Suppressor macrophage treated with lipopolysaccharide for 4 hours (primary cell): Measurements from ENCODE around the gene LARP6.
"Not testable (repeated sequence)": the region's sequence is repeated elsewhere in the genome, so short reads cannot be mapped to it uniquely, and the experiment has no call there.

Experiments
- DNase-seq: peaks from one replicate; pipeline ENCODE4 v3.0.0-alpha.2; 2020

LARP6 gene

DNA sequence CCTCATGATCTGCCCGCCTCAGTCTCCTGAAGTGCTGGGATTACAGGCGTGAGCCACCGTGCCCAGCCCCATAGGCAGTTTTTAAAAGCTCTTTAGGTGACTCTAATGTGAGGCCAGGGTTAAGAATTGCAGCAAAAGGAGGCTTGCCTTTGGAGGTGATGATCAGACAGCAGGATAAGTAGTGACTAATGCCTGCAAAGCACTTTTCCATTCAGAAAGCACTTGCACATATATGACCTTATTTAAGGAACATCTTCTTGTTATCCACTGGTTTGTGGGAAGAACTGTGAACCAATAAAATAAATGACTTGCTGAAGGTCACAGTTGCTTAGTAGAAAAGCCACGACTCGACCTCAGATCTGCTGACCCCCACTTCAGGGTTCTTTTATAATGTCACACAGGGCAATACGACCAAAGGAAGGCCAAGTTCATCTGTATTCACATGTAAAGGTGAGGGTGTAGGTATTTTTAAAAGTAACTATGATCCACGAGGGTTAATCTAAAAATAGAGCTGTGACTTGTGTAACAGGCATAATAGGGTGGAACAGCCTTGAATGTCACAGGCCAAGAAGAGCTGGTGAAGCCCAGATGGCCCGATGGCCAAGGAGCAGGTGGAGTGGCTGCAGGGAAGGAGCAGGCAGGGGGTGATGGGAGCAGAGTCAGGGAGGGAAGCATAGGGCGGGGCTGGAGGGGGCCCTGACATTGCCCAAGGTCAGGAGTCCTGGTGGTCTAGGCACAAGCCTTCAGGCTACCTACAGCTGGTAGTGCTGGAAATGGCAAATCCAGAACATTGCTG lies 24.4 kb downstream of the LARP6 start:
- no peak for DNase-seq

DNA sequence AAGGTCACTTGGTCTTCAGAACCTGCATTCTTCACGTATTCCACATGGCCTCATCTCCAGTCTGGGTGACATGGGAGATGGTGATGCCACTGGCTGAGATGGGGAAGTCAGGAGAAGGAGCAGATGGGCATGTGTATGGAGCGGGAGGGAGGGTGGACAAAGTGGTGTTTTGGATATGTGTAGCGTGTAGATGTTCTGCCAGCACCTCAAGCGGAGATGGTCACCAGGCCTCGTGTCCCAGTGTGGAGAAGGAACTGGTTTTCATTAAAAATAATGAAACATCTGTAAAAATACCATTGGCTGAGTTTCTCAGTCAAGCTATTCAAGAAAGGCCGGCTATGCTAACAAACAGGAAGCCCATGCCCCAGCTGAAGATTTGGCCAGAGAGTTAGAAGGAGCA lies 26.2 kb downstream of the LARP6 start:
- no peak for DNase-seq

DNA sequence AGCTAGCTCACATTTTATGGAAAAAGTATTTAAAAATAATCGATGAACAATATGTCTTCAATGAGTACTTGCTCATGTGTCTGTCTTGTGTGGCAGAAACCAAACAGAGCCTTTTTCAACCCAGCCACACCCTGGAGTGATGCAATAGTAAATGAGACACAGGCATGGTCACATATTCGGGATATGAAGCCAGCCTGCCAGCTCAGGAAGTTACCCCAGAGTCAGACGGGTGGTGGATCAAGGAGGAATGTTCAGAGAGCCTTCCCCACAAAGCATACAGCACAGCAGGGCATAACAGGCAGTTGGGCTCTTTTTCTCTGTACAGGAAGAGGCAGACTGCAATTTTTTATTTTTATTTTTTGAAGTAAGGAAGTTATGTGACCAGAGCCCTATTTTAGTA lies 27.3 kb downstream of the LARP6 start:
- DNase-seq: peak; percentile 80

DNA sequence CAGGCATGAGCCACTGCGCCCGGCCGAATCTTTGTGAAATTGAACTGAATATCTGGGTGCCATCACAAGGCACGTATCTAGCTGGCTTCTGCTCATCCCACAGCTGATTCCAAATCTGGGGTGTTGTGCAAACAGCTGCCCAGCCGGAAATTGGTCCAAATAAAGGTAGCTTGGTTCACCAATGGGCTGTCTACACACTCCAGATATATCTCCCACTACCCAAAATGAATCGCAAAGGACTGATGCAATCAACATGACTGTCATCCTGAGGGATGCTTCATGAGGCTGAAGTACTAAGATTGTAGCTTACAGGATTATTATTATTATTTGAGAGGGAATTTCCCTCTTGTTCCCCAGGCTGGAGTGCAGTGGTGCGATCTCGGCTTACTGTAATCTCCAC lies 28.1 kb downstream of the LARP6 start:
- no peak for DNase-seq

DNA sequence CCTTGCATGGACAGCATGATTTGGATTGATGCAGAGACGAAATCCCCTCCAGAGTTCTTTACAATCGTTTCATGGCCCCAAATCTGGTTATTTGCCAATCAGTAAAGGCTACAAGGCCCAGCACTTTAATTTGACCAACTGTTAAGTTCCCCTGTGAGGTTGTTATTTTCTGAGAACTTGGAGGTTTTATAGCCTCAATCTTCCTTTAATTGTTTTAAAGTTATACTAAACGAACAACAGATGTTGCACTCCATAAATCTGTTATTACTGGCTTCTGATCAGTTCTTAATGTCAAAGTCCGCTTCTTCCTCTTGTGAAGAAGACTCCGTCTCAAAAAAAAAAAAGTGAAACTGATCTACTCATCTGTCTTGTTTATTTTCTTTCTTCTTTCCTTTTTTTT lies 30.8 kb downstream of the LARP6 start:
- no peak for DNase-seq

DNA sequence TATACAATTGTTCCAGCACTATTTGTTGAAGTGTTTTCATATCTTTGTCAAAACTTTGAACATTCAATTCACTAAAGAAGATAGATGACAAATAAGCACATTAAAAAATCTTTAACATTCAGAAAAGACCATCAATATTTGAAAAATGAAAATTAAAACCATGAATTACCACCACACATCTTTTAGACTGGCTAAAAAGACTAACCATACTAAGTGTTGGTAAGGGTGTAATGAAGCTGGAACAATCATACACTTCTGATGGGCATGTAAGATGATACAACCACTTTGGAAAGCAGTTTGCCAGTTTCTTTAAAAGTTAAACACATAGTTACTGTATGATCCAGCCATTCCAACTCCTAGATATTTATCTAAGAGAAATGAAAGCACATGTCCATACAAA lies 33.7 kb downstream of the LARP6 start:
- DNase-seq: no peak

DNA sequence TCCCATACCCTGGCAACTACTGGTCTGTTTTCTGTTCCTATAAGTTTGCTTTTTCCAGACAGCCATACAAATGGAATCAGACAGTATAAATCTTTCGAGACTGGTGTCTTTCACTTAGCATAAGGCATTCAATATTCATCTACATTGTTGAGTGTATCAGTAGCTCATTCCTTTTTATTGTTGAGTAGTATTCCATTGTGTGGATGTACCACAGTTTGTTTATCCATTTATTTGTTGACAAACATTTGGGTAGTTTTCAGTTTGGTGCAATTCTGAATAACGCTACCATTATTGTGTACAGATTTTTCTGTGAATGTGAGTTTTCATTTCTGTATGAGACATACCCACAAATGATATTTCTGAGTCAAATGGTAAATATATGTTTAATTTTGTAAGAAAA lies 35.4 kb downstream of the LARP6 start:
- DNase-seq: no peak

DNA sequence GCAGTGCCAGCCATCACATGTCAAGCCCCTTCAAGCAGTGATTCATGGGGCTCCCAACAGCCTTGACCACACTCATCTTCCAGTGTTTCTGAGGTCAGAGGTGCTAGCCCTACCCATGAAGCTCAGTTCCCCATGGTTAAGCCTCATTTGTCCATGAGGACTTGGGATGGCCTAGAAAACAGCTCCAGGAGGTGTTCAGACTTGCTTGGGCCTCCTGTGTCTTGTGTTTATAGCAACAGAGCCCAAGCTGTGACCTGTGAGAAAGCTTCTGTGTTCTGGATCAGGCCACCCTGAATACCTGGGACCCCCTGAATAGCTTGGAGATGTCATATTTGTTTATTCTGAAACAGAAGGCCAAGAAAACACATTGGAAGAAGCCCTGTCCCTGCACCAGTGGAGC lies 36.7 kb downstream of the LARP6 start:
- no peak for DNase-seq

DNA sequence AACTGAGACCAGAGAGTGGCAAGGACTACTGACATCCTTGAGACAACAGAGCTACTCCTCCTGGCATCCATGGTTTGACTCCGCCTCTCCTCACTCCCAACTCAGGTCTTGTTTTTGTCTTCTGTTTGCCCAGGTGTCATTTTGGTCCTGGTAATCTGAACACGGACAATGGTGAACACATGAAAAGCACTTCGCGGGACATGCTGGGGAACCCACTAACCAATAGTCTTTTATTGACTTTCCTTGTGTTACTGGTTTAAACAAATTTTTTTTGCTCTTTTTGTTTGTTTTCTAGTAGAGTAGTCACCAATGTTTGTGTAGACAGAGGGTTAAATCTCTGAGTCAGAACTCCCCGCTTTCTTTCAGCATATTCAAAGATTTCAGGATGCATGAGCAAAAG lies 38.4 kb downstream of the LARP6 start:
- no peak for DNase-seq

DNA sequence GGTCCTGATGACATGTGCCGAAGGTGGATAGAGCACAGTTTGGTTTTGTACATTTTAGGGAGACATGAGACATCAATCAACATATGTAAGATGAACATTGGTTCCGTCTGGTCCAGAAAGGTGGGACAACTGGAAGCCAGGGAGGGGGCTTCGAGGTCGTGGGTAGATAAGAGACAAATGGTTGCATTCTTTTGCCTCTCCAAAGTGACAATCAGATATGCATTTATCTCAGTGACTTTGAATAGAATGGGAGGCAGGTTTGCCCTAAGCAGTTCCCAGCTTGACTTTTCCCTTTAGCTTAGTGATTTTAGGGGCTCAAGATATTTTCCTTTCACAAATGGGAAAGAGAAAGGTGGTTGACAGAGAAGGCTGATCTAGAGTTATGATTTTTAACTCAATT lies 38.9 kb downstream of the LARP6 start:
- DNase-seq: not testable (repeated sequence)

DNA sequence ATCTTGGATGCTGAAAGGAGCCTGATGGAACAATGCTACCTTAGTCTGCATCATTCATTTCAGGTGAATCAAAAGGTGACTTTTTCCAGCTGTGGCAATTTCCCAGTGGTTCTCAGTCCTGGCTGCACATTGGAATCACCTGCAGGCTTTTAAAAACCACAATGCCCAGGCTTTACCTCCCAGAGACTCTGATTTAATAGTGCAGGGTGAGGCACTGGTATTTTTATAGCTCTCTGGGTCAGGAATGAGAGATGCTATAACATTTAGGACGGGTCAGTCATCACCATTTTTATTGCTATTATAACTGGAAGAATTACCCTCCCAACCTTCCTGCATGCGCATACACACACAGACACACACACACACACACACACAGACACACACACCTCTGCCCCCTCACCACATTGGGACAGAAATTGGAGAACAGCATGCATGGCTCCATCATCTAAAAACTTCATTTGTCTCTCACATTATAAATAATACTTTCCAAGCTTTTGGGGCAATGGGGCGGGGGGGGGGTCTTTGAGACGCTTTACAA lies 41.1 kb downstream of the LARP6 start:
- no peak for DNase-seq

DNA sequence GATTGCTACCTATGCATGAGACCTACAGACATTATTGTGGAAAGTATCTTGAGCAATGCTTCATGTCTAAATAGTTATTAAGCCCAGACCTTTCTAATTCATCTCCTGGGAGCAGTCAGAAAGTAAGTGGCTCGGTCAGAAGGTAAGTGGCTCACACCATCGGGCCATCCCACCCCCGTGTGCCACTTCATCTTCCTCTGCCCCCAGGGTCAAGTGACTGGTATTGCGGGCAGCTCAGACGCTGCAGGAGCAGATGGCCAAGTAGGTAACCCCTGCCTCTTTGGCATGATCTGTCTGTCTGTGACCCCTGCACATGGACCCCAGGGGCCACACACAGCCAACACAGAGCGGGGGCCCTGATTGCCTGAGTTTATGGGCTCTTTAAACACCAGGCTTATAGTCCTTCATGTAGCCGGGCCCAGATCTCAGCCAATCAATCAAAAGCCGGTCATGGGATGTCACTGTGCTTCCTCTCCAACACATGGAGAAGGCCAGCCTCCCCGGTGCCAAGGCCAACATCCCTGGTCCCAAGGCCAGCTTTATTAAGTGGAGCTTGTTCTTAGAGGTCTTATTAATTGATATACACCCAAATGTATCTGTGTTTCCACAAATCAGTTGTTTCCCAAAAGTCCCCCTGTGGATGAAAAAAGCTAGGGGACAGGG lies 42.9 kb downstream of the LARP6 start:
- DNase-seq: no peak

DNA sequence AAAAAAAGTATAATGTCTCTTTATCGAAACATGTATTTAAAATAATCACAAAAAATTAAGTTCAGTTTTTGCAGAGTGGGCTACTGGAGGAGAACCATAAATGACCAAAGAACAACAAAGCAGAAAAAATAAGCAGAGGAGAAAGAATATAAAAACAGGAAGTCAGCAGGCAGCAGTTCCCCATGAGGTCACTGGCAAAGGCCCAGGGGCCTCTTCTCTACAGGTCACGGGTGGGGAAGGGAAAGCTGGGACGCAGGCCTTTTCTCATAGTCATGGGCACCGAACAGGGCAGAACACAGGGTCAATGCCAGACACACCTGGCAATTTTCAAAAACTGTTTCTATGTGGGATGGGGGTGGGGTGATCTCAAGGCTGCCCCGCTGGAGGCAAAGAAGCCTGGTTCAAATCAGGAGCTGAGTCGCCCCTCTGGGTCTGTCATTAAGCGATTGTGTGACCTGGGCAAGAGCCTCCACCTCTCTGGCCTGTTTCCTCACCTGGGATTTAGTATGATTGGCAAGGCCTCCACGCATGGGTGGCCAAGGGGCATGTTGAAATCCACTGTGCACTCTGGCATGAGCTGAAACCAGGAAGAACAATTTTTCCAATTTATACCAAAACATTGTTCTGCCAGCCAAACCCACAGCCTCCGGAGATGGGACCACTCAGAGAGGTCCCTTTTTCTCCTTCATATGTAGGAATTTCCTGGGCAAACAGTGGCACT lies 46.8 kb downstream of the LARP6 start:
- peak; percentile 80 for DNase-seq

DNA sequence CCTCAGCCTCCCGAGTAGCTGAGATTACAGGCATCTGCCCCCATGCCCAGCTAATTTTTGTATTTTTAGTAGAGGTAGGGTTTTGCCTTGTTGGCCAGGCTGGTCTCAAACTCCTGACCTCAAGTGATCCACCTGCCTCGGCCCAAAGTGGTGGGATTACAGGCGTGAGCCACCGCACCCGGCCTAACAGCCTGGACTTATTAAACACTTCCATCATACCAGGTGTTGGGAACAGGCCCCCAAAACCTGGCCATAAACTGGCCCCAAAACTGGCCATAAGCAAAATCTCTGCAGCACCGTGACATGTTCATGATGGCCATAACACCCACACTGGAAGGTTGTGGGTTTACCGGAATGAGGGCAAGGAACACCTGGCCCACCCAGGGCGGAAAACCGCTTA lies 49.6 kb downstream of the LARP6 start:
- DNase-seq: not testable (repeated sequence)

DNA sequence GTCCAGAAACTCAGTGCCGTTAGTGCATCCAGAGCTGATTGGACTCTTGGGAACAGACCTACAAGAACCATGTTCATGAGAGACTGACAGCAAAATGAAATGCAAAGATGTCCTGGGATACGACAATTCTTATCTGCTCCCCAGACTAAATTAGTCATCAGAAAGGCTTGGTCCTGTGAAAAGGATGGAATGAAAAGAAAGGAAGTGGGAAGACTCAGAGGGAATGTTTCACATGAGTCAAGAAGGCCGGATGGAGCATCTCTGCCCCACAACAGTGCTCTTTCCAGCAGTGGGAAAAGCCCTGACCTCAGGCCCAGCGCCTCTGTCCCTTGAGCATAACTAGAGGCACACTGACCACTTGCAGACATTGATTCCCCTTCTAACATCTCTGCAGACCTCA lies 51.3 kb downstream of the LARP6 start:
- DNase-seq: no peak

DNA sequence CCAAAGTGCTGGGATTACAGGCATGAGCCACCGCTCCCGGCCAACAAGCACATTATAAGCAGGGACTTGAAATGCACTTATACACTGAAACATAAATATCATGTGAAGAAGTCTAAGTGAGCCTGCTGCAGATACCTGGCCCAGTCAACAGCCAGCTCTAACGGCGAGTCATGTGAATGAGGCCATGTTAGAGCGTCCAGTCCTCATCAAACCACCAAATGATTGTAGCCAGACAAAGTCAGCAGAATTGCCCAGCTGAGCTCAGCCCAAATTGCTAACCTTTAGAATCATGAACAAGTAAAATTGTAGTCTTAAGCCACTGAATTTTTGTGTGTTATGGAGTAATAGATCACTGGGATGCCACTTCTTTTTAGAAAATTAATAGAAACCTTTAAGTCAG lies 52.8 kb downstream of the LARP6 start:
- no peak for DNase-seq

DNA sequence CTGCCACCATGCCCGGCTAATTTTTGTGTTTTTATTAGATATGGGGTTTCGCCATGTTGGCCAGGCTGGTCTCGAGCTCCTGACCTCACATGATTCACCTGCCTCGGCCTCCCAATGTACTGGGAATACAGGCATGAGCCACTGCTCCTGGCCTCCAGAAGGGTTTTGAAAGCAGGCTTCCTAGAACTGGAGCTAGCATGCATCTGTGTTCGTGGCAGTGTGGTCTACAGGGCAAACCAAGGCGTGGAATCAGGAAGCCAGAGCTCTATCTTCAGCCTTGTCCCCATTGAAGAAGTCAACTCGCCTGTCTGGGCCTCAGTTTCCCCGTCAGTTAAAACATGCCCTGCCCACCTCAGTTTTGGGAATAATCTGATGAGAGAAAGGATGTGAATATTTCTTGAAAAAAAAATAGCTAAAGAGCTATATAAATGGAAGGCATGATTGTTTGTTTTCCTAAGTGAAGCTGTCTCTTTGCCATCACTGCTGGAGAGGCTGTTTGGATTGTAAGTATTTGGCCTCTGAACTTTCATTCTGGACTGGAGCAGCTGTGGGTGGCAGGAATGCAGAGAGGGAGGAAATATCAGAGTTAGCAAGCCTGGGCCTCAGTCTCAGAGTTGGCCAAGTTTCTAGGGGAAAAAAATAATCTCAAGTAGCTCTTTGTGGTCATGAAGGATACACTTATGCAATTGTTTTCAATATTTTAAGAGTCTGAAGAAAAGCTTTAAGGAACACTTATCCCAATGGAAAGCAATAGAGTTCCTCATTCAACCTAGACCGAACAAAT lies 54.1 kb downstream of the LARP6 start:
- no peak for DNase-seq

DNA sequence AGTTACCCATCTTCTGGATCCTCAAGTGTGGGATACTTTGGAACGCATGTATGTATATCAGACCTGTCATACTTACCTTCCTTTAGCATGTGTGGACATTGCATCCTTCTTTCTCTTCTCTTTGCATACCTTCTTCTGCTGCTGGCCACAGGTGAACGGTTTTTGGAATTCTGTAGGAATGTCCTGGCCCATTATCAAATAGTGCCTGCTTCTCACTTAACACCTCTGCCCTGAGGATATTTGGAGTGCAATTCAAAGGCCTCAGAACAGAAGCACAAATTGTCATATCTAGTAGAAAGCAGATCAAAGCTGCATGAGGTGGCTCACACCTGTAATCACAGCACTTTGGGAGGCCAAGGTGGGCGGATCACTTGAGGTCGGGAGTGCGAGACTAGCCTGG lies 56.5 kb downstream of the LARP6 start:
- DNase-seq: no peak

DNA sequence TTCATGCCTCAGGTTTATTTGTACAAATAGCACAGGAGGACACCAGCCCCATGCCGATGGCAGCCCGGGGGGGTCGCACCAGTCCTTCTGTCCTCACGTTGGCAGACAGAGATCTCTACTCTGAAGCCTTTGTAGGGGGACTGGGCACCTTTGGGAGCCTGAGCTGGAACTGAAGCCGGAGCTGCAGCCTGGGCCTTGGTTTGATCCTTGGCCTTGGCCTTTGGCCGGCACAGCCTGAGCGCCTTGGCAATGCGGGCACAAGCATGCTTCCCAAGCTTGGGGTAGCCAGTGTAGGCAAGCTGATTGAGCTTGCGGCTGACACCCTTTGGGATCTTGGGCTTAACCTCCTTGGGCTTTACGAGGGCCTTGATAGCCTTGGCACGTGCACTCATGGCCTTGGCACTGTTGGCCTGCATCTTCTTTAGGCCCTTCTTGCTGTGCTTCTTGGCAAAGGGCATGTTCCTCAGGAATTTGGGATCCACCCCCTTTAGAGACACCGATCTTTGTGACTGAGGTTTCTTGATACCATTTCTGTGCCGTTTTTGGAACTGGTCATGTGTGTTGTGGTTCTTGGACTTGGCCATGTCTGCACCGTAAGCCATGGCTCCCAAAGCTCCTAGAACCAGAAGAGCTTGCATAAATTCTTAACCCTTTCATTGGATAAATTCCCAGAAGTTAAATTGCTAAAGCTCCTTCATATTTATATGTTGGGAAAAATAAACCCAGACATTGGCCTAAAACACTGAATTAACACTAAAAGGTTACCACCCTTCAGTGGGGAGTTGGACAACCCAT lies 57.2 kb downstream of the LARP6 start:
- no peak for DNase-seq

DNA sequence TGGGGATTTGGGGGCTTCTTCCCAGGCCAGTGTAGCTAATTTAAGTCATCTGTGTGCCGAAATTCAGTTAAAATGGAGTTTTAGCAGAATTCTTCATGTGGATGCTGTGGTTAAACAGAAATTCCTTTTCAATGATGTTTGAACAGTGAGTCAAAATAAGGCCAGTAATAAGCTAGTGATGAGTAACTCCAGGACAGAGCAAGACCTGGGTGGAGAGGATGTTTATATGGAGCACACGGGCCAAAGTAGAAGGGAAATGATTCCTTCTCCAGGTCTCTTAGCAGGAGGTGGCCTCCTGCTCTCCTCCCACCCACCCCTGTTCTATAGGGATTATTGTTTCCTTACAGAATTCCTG lies 58.7 kb downstream of the LARP6 start:
- DNase-seq: no peak

DNA sequence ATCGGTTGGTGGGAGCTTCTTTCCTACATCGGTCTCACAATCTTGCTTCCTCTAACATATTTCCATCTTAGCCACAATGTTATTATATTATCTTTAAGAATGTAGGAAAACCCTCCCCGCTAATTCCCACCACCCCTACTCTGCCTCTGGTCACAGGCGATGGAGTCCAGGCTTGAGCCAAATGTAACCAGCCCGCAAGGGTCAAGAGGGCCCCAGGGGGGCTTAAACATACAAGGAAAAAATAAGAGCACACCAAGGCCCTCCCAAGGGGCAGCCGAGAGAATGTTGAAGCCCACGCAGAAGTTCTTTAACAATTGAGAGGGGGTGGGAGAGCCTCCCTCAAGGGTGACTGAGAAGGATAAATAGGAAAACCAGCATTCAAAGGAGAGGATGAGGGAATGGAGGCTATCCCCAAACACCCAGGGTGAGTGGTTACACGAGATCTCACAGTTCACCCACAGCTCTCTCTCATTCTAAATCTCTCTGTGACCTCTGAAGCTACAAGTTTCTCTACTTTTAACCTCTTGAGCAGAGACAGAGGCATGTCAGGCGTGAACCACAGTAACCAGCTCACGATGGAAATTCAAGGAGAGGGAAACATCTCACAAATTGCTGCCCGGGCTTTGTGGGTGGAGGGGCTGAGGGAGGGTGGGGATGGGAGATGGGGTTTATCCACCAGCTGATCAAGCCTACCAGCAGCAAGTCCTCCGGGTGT lies 59.2 kb downstream of the LARP6 start:
- DNase-seq: no peak

DNA sequence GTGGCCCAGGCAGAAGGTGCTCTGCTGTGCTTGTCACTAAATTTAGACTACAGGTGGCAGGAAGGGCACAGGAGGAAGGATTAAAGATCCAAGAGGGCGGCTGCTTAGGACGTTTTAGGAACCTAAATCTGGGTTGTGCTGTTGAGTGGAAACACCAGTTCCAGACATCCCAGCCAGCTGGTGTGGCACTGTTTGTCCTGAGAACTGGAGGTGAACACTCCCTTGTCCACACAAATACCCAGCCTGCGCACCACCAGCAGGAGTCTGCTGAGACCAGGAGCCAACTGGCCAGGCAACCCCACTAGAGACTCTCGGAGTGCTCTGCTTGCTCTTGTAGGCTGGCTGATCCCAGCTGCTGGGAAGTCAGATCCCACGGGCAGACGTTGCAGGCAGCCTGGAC lies 60.3 kb downstream of the LARP6 start:
- DNase-seq: no peak
